Measurements from ENCODE around the gene HSPA9.

HSPA9 gene

DNA sequence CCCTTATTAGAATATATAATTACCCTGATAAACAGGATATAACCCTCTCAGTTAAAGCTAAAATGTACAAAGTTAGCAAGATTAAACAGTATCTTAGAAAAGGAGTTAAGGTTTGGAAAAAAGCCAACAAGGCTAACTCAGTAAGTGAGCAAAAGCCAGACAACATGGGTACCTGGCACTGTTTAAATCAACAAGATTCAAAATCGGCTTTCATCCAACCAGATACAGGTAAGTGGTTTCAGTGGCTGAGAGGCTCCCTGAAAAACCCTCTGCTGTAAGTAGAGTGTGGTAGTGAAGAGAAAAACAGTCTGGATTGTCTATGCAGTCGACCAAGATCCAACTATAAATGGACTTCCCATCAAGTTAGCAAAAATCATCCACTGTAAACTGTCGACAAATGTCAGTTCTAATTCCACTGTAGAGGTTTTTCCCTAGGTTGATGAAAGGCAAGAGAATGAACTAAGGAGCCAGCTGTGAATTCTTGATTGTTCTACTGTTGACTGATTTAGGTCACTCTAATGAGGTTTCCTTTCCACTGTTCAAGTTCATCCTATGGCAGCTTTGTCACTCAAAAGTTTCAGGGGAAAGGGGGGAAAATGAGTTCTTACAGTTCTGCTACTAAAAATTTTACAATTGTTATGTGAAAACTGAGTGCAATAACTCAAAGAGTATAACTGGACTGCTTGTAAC lies 59.5 kb downstream of the HSPA9 start:
- no peak for TF ChIP-seq TAF1 (IDR thresholded peaks at IDR 0.05; ENCODE audit: borderline replicate concordance, insufficient read depth, low read length)
- TF ChIP-seq, protein P1, sequence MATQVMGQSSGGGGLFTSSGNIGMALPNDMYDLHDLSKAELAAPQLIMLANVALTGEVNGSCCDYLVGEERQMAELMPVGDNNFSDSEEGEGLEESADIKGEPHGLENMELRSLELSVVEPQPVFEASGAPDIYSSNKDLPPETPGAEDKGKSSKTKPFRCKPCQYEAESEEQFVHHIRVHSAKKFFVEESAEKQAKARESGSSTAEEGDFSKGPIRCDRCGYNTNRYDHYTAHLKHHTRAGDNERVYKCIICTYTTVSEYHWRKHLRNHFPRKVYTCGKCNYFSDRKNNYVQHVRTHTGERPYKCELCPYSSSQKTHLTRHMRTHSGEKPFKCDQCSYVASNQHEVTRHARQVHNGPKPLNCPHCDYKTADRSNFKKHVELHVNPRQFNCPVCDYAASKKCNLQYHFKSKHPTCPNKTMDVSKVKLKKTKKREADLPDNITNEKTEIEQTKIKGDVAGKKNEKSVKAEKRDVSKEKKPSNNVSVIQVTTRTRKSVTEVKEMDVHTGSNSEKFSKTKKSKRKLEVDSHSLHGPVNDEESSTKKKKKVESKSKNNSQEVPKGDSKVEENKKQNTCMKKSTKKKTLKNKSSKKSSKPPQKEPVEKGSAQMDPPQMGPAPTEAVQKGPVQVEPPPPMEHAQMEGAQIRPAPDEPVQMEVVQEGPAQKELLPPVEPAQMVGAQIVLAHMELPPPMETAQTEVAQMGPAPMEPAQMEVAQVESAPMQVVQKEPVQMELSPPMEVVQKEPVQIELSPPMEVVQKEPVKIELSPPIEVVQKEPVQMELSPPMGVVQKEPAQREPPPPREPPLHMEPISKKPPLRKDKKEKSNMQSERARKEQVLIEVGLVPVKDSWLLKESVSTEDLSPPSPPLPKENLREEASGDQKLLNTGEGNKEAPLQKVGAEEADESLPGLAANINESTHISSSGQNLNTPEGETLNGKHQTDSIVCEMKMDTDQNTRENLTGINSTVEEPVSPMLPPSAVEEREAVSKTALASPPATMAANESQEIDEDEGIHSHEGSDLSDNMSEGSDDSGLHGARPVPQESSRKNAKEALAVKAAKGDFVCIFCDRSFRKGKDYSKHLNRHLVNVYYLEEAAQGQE (IDR thresholded peaks at IDR 0.05; ENCODE audit: insufficient read depth in 1 of 2, low read depth in 2 of 2, low read length in 2 of 2): no peak
- TF ChIP-seq SIN3A (IDR thresholded peaks at IDR 0.05; ENCODE audit: borderline replicate concordance, insufficient read depth, low read length): no peak
- TF ChIP-seq POLR2AphosphoS5 (IDR thresholded peaks at IDR 0.05; ENCODE audit: low read depth, low read length): no peak
- TF ChIP-seq FOXP2 (optimal IDR thresholded peaks at IDR 0.05; ENCODE audit: borderline replicate concordance, extremely low read depth, extremely low read length, insufficient read depth): no peak

DNA sequence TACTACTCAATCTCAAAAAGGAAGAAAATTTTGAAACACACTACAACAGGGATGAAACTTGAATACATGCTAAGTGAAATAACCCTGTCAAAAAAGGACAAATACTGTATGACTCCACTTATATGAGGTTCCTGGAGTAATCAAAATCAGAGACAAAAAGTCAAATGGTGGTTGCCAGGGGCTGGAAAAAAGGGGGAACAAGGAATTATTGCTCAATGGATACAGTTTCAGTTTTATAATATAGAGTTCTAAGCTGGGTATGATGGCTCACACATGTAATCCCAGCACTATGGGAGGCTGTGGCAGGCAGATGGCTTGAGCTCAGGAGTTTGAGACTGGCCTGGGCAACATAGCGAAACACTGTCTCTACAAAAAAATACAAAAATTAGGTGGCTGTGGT lies 61.2 kb downstream of the HSPA9 start:
- TF ChIP-seq FOXP2 (optimal IDR thresholded peaks at IDR 0.05; ENCODE audit: borderline replicate concordance, extremely low read depth, extremely low read length, insufficient read depth) (no peak), SIN3A (IDR thresholded peaks at IDR 0.05; ENCODE audit: borderline replicate concordance, insufficient read depth, low read length) (no peak), TAF1 (IDR thresholded peaks at IDR 0.05; ENCODE audit: borderline replicate concordance, insufficient read depth, low read length) (no peak), POLR2AphosphoS5 (IDR thresholded peaks at IDR 0.05; ENCODE audit: low read depth, low read length) (no peak)
- TF ChIP-seq, protein P1 (IDR thresholded peaks at IDR 0.05; ENCODE audit: insufficient read depth in 1 of 2, low read depth in 2 of 2, low read length in 2 of 2): no peak

DNA sequence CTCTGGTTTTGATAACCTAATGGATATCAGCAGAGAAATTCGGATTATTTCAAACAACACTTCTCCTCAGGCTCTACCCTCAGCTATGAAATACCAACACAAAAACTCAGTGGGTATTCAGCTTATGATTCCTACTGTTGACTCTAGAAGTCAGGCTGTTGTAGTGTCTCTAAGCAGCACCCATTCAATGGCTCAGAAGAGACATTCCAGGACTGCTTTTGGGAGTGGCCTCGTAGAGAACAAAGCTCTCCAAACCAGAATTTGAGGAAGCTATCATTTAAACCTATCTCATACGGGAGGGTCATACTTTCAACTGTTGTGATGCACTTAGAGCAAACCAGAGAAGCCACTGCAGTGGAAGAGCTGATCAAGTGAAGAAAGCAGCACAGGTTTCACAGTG lies 66.2 kb downstream of the HSPA9 start:
- no peak for TF ChIP-seq POLR2AphosphoS5 (IDR thresholded peaks at IDR 0.05; ENCODE audit: low read depth, low read length)
- no peak for TF ChIP-seq FOXP2 (optimal IDR thresholded peaks at IDR 0.05; ENCODE audit: borderline replicate concordance, extremely low read depth, extremely low read length, insufficient read depth)
- no peak for TF ChIP-seq TAF1 (IDR thresholded peaks at IDR 0.05; ENCODE audit: borderline replicate concordance, insufficient read depth, low read length)
- TF ChIP-seq SIN3A (IDR thresholded peaks at IDR 0.05; ENCODE audit: borderline replicate concordance, insufficient read depth, low read length): no peak
- TF ChIP-seq, protein P1 (IDR thresholded peaks at IDR 0.05; ENCODE audit: insufficient read depth in 1 of 2, low read depth in 2 of 2, low read length in 2 of 2): no peak

DNA sequence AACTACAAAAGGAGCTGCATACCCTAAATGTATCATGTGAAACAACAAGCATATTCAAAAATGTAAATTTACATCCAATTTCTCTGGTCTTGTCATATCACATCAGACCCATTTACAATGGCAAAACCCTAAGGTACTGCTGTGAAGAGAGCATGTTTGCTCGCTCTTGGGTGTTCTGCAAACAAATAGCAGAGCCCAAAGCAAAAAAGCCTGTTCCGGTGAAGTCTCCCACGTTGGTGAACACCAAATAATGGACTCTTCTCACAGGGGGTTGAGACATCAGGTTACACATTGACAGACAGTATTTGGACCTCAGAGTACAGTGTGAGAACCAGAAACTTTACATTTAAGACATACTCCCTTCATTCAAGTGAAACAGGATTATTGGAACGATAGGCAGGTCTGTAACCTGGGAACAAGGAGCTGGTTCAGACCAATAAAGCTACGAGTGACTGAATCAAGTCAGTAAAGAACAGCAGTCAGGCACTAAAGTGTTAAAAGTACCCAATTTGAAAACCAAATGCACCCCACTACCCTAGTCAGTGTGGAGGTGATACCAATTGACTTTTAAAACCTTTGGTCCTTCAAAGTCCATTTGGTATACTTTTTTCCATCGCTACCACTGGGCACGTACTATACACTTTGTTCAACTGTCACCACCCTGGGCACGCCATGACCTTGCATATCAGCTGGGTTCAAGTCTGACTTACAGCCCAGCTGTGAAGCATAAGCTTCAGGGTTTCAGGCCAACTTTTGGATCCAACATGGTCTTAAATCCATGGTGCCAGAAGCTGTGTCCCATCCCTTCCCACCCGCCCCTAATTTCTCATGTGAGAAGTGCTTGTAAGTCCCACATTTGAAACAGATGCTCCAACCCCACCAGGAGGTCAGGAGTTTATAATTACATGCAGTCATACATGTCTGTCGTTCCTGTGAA lies 68.6 kb downstream of the HSPA9 start:
- TF ChIP-seq POLR2AphosphoS5 (IDR thresholded peaks at IDR 0.05; ENCODE audit: low read depth, low read length) (no peak), FOXP2 (optimal IDR thresholded peaks at IDR 0.05; ENCODE audit: borderline replicate concordance, extremely low read depth, extremely low read length, insufficient read depth) (no peak), SIN3A (IDR thresholded peaks at IDR 0.05; ENCODE audit: borderline replicate concordance, insufficient read depth, low read length) (no peak), TAF1 (IDR thresholded peaks at IDR 0.05; ENCODE audit: borderline replicate concordance, insufficient read depth, low read length) (no peak)
- TF ChIP-seq, protein P1 (IDR thresholded peaks at IDR 0.05; ENCODE audit: insufficient read depth in 1 of 2, low read depth in 2 of 2, low read length in 2 of 2): no peak
